ENCODE data around the gene ZNHIT2.

Gene ZNHIT2

DNA sequence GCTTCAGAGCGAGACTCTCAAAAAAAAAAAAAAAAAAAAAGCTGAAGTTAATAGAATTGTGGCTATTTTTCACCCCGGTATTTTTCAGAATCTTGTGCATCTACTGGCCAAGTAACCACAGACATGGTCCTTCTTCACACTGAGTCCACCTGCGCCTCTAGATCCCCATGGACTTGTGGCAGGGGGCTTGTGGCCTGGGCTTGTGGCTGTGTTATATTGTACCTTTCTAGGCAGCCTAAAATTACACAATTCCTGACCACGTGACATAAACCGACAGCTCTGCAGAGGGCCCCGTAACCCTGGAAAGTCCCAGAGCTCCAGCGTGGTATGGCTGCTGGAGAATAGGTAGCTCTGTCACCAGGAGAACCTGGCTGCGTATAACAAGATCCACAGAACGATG, 48.3 kb downstream of the ZNHIT2 start:
- Histone ChIP-seq H3K9me3 (ENCODE audit: control insufficient read depth, low read length) (no peaks in the 10 kb centered on the region), H3K27me3 (ENCODE audit: control insufficient read depth, insufficient read depth, low read length) (no peaks in the 10 kb centered on the region), H3K36me3 (ENCODE audit: control insufficient read depth, insufficient read depth, low read length) (no peaks in the 10 kb centered on the region), H3K4me1 (ENCODE audit: control insufficient read depth, insufficient read depth, low read length) (no peaks in the 10 kb centered on the region), H3K4me3 (ENCODE audit: low read length) (no peak overlapping the region), H3K9ac (ENCODE audit: low read length) (no peak overlapping the region)

DNA sequence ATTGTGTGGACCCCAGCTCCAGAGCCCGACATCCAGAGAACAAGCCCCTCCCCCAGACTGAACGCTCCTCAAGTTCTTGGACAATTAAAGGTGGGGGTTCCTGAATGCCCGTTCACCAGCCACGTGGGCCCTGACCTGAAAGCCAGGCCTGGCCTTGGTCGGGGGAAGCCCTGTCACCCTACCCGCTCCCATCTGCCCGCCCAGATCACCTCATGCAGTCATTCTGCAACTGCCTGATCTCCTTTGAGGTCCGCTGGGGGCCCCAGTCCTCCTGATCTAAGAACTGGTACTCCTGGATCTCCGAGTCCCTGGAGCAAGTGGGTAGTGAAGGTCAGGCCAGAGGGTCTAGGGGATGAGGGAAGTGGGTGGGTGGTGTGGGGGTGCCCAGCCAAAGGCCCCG, 50.1 kb downstream of the ZNHIT2 start:
- H3K4me1 ChIP-seq (ENCODE audit: control insufficient read depth, insufficient read depth, low read length), result no peaks in the 10 kb centered on the region
- H3K9ac ChIP-seq (ENCODE audit: low read length), result no peak overlapping the region
- no peaks in the 10 kb centered on the region for H3K27me3 ChIP-seq (ENCODE audit: control insufficient read depth, insufficient read depth, low read length)
- H3K36me3 ChIP-seq (ENCODE audit: control insufficient read depth, insufficient read depth, low read length), result no peaks in the 10 kb centered on the region
- no peak overlapping the region for H3K4me3 ChIP-seq (ENCODE audit: low read length)
- H3K9me3 ChIP-seq (ENCODE audit: control insufficient read depth, low read length), result no peaks in the 10 kb centered on the region

DNA sequence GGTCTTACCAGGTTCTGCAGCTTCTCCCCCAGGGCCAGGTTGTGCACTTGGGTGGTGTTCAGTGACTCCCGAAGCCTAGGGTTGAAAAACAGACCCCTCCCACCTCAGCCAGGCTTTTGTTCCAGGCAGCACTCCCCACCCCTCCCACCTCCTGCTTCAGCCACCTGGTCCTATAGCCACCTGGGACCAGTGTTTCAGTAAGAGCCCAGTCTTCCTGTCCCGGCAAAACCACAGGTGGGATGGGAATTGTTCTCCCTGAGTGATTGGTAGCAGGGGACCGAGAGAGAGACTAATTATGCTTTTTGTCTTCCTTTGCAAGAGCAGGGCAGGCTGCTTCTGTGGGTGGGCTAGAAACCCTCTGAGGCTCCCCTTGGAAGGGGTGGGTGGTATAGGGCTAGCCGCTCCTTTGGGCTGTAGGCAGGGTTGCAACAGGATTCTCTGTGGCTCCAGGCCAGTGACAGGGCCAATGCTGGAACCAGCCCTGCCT, 50.7 kb downstream of the ZNHIT2 start:
- Histone ChIP-seq H3K27me3 (ENCODE audit: control insufficient read depth, insufficient read depth, low read length) (no peaks in the 10 kb centered on the region), H3K9me3 (ENCODE audit: control insufficient read depth, low read length) (no peaks in the 10 kb centered on the region), H3K9ac (ENCODE audit: low read length) (no peak overlapping the region), H3K4me3 (ENCODE audit: low read length) (no peak overlapping the region), H3K4me1 (ENCODE audit: control insufficient read depth, insufficient read depth, low read length) (no peaks in the 10 kb centered on the region), H3K36me3 (ENCODE audit: control insufficient read depth, insufficient read depth, low read length) (no peaks in the 10 kb centered on the region)

All from mucosa of stomach (tissue), 1 donor.